Activated T-helper 2 cell treated with anti-CD3 and anti-CD28 coated beads, Interferon-gamma antibody, Interleukin-2, Interleukin-4, amounts not matched to agents 10 μg/mL and 5 μg/mL and 100 μg/mL, durations not matched to agents 14 hours and 24 hours and 36 hours (primary cell): ENCODE data around the gene NAXE. TPM values are rescaled to one million over a fixed set of nuclear protein-coding genes. Genes with fewer than 3 reads are reported as not detected.
"Not testable (repeated sequence)": the region's sequence is repeated elsewhere in the genome, so short reads cannot be mapped to it uniquely, and the experiment has no call there.

Experiments
- DNase-seq: peaks from one replicate; pipeline ENCODE4 v3.0.0; 2021; ENCODE audit warnings: low spot score
- H3K27ac Mint-ChIP-seq: one replicate; pipeline ENCODE4 v1.8.0; 2021; ENCODE audit warnings: mixed read lengths
- H3K27me3 Mint-ChIP-seq: one replicate; pipeline ENCODE4 v1.8.0; 2021; ENCODE audit warnings: low read depth, mixed read lengths
- H3K36me3 Mint-ChIP-seq: one replicate; pipeline ENCODE4 v1.8.0; 2021; ENCODE audit warnings: low read depth, mixed read lengths
- H3K4me1 Mint-ChIP-seq: one replicate; pipeline ENCODE4 v1.8.0; 2021; ENCODE audit warnings: low read depth, mixed read lengths
- H3K4me3 Mint-ChIP-seq: one replicate; pipeline ENCODE4 v1.8.0; 2021; ENCODE audit warnings: low read depth, mild to moderate bottlenecking, moderate library complexity, mixed read lengths
- H3K9me3 Mint-ChIP-seq: one replicate; pipeline ENCODE4 v1.8.0; 2021; ENCODE audit warnings: mixed read lengths
- intact Hi-C: fragments of 100-400 bp; cut with micrococcal nuclease; formaldehyde crosslinking; loops from one replicate; pipeline ENCODE4 v1.15.1; 2023
- total RNA-seq: library from RNA; stranded (reverse); gene quantifications from 2 replicates; pipeline ENCODE4 v1.2.3, GENCODE V29; 2022

Gene NAXE
- total RNA-seq = 76.1 and 78.8 TPM in 2 replicates

- peaks cover 30% of the 10 kb centered on the region for H3K36me3 Mint-ChIP-seq
- no peaks in the 10 kb centered on the region for H3K9me3 Mint-ChIP-seq
- DNase-seq = peak; percentile 64
- peak within 1 kb of the TSS; percentile 77 for H3K4me3 Mint-ChIP-seq
- peak within 1 kb of the TSS; percentile 77 for H3K27ac Mint-ChIP-seq
- peaks cover 19% of the 10 kb centered on the region for H3K4me1 Mint-ChIP-seq
- no peaks in the 10 kb centered on the region for H3K27me3 Mint-ChIP-seq
- intact Hi-C loops = loop anchor here (1.0 kb wide), 1 partner anchor 8 kb away; no protein-coding TSS in a partner anchor
Observed at GRCh38 chr1:156591432-156592157, at the start of gene NAXE. Gene NAXE (plus strand): TSS chr1:156591776. CDS start chr1:156591805, 29 bp downstream.

GRCh38 chr1:156543066-156543465, 48.5 kb upstream of the NAXE start:
- Mint-ChIP-seq H3K4me1 (peaks cover 9% of the 10 kb centered on the region), H3K4me3 (no peak overlapping the region), H3K36me3 (peaks cover 23% of the 10 kb centered on the region), H3K27me3 (no peaks in the 10 kb centered on the region), H3K9me3 (no peaks in the 10 kb centered on the region), H3K27ac (no peak overlapping the region)
- DNase-seq = no peak
- intact Hi-C loops = no loop called here

DNA sequence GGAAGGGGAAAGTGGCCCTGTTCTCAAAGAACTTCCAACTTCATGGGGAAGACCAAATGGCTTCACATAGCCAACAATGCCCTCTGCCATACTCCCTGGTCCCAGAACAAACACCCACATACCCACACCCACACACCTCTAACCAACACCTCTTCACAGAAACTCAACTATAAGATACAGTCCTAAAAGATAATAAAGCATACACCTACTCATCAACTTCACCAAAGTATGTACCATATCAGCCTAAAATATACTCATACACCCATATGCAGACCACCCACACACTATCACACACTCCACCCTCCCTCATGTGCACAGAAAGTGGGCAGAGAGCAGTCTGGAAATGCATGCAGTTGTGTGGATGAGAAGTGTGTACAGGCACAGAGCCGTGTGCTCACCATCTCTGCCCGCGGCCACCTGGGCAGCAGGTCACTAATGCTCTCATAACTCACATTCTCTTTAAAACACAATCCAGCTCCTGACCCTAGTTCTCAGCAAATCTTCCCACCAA, 46.9 kb upstream of the NAXE start:
- H3K4me1 Mint-ChIP-seq = peaks cover 7% of the 10 kb centered on the region
- intact Hi-C loops = no loop called here
- DNase-seq = no peak

GRCh38 chr1:156546267-156546666, 45.3 kb upstream of the NAXE start:
- peaks cover 10% of the 10 kb centered on the region for H3K36me3 Mint-ChIP-seq
- peaks cover 7% of the 10 kb centered on the region for H3K4me1 Mint-ChIP-seq
- intact Hi-C loops = no loop called here
- no peak for DNase-seq
- no peaks in the 10 kb centered on the region for H3K9me3 Mint-ChIP-seq
- H3K4me3 Mint-ChIP-seq = no peak overlapping the region
- no peak overlapping the region for H3K27ac Mint-ChIP-seq
- H3K27me3 Mint-ChIP-seq = no peaks in the 10 kb centered on the region

More for the DNA sequence above, 46.9 kb upstream of the NAXE start:
- Mint-ChIP-seq H3K27ac (no peak overlapping the region), H3K9me3 (no peaks in the 10 kb centered on the region), H3K27me3 (no peaks in the 10 kb centered on the region), H3K36me3 (peaks cover 13% of the 10 kb centered on the region), H3K4me3 (no peak overlapping the region)

DNA sequence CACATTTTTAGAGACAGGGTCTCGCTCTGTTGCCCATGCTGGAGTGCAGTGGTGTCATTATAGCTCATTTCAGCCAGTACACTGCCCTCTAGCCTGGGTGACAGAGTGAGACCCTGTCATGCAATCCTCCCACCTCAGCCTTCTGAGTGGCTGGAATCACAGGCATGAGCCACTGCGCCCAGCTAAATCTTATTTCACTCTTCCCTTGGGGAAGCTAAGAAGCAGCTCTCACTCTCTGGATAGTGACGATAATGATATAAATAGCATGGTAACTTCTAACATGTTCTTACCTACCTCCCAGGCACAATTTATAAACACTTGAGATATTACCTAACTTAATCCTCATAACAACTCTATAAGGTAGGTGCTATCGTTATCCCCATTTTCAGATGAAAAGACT, 44.1 kb upstream of the NAXE start:
- H3K9me3 Mint-ChIP-seq = no peaks in the 10 kb centered on the region
- DNase-seq = no peak
- peaks cover 7% of the 10 kb centered on the region for H3K4me1 Mint-ChIP-seq
- H3K4me3 Mint-ChIP-seq = no peak overlapping the region
- no peak overlapping the region for H3K27ac Mint-ChIP-seq
- peaks cover 8% of the 10 kb centered on the region for H3K36me3 Mint-ChIP-seq
- intact Hi-C loops = no loop called here
- no peaks in the 10 kb centered on the region for H3K27me3 Mint-ChIP-seq

GRCh38 chr1:156547982-156548381, 43.6 kb upstream of the NAXE start:
- no peaks in the 10 kb centered on the region for H3K27me3 Mint-ChIP-seq
- no peak overlapping the region for H3K4me3 Mint-ChIP-seq
- H3K4me1 Mint-ChIP-seq = peaks cover 7% of the 10 kb centered on the region
- peaks cover 7% of the 10 kb centered on the region for H3K36me3 Mint-ChIP-seq
- no peak overlapping the region for H3K27ac Mint-ChIP-seq
- intact Hi-C loops = no loop called here
- H3K9me3 Mint-ChIP-seq = no peaks in the 10 kb centered on the region
- no peak for DNase-seq

DNA sequence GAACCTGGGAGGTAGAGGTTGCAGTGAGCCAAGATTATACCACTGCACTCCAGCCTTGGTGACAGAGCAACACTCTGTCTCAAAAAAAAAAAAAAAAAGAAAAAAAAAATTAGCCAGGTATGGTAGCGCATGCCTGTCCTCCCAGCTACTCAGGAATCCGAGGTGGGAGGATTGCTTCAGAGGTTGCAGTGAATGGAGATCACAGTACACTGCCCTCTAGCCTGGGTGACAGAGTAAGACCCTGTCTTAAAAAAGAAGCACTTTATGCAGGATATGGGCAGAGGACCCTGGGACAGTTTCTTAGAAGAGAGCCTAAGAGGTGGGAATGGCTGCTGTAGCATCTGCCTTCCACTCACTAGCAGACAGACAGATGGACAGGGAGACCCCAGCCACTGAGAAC, 42.2 kb upstream of the NAXE start:
- intact Hi-C loops = no loop called here
- H3K4me3 Mint-ChIP-seq = no peak overlapping the region
- DNase-seq = no peak
- H3K9me3 Mint-ChIP-seq = no peaks in the 10 kb centered on the region
- no peaks in the 10 kb centered on the region for H3K27me3 Mint-ChIP-seq
- peaks cover 6% of the 10 kb centered on the region for H3K36me3 Mint-ChIP-seq
- H3K27ac Mint-ChIP-seq = no peak overlapping the region
- H3K4me1 Mint-ChIP-seq = peaks cover 9% of the 10 kb centered on the region

GRCh38 chr1:156549831-156550230, 41.7 kb upstream of the NAXE start:
- Mint-ChIP-seq H3K4me1 (peaks cover 6% of the 10 kb centered on the region), H3K36me3 (peaks cover 6% of the 10 kb centered on the region), H3K27me3 (no peaks in the 10 kb centered on the region), H3K4me3 (no peak overlapping the region), H3K27ac (no peak overlapping the region), H3K9me3 (no peaks in the 10 kb centered on the region)
- no peak for DNase-seq
- intact Hi-C loops = no loop called here

GRCh38 chr1:156550346-156550745, 41.2 kb upstream of the NAXE start:
- Mint-ChIP-seq H3K9me3 (no peaks in the 10 kb centered on the region), H3K4me3 (no peak overlapping the region), H3K27me3 (no peaks in the 10 kb centered on the region), H3K36me3 (peaks cover 6% of the 10 kb centered on the region), H3K27ac (no peak overlapping the region), H3K4me1 (peaks cover 3% of the 10 kb centered on the region)
- DNase-seq = no peak
- intact Hi-C loops = no loop called here

DNA sequence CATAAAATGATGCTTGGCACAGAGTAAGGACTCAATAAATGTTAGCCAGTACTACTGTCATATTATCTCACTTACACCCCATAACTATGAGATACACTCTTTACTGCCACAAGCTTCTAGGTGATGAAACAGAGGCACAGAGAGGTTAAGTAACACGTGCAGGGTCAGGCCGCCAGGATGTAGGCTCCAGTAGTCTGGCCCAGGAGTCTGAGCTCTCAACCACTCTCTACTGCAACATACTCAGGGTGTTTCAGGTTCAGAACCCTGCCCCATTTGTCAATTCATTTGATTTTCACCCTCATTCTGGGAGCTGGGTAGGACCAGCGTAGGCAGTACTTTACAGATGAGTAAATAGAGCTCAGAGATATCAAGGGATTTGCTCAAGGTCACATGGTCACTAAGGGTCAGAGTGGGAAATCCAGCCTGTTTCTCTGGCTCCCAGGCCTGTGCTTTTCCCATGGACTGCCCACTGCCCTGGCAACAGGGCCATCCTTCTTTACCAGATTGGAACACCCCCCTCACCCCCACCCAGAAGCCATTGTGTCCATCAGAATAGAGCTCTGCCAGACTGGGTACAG, 40.4 kb upstream of the NAXE start:
- Mint-ChIP-seq H3K36me3 (peaks cover 13% of the 10 kb centered on the region), H3K4me1 (peaks cover 3% of the 10 kb centered on the region), H3K9me3 (no peaks in the 10 kb centered on the region), H3K4me3 (no peak overlapping the region), H3K27ac (no peak overlapping the region), H3K27me3 (no peaks in the 10 kb centered on the region)
- no peak for DNase-seq
- intact Hi-C loops = no loop called here

- peaks cover 3% of the 10 kb centered on the region for H3K4me1 Mint-ChIP-seq
- DNase-seq = no peak
- H3K27me3 Mint-ChIP-seq = no peaks in the 10 kb centered on the region
- H3K36me3 Mint-ChIP-seq = peaks cover 18% of the 10 kb centered on the region
- H3K4me3 Mint-ChIP-seq = no peak overlapping the region
- intact Hi-C loops = no loop called here
- H3K27ac Mint-ChIP-seq = no peak overlapping the region
- no peaks in the 10 kb centered on the region for H3K9me3 Mint-ChIP-seq
Observed at GRCh38 chr1:156551869-156552268, 39.7 kb upstream of the NAXE start.

- Mint-ChIP-seq H3K27ac (no peak overlapping the region), H3K4me1 (peaks cover 3% of the 10 kb centered on the region), H3K4me3 (no peak overlapping the region), H3K9me3 (no peaks in the 10 kb centered on the region), H3K27me3 (no peaks in the 10 kb centered on the region), H3K36me3 (peaks cover 18% of the 10 kb centered on the region)
- no peak for DNase-seq
- intact Hi-C loops = no loop called here
Observed at GRCh38 chr1:156552518-156552917, 39.1 kb upstream of the NAXE start.

GRCh38 chr1:156552937-156553336, 38.6 kb upstream of the NAXE start:
- intact Hi-C loops, DNase-seq, H3K27ac Mint-ChIP-seq, H3K4me1 Mint-ChIP-seq, H3K27me3 Mint-ChIP-seq, H3K4me3 Mint-ChIP-seq, H3K9me3 Mint-ChIP-seq: not testable (repeated sequence)
- peaks cover 18% of the 10 kb centered on the region for H3K36me3 Mint-ChIP-seq
